ENCODE results near the gene MAS1L. TPM values are rescaled to one million over a fixed set of nuclear protein-coding genes. Genes with fewer than 3 reads are reported as not detected.

Gene MAS1L
- total RNA-seq, 1 donor from 2014 or later: not detected

Other genes starting within 250 kb of the MAS1L start
- gene OR14J1, start 186.3 kb downstream of the MAS1L start, total RNA-seq: not detected in 2 replicates
- not detected in 2 replicates for gene OR5V1, start 119.1 kb downstream of the MAS1L start, total RNA-seq
- not detected in 2 replicates for gene OR12D3, start 112.7 kb downstream of the MAS1L start, total RNA-seq
- gene OR12D2, start 92.3 kb downstream of the MAS1L start, total RNA-seq: not detected in 2 replicates
- not detected in 2 replicates for gene OR12D1, start 73.0 kb downstream of the MAS1L start, total RNA-seq
- not detected in 2 replicates for gene OR10C1, start 48.6 kb downstream of the MAS1L start, total RNA-seq
- not detected in 2 replicates for gene OR11A1, start 30.9 kb downstream of the MAS1L start, total RNA-seq
- not detected in 2 replicates for gene OR2H1, start 30.8 kb downstream of the MAS1L start, total RNA-seq
- 29.2 and 39.0 TPM in 2 replicates for gene UBD, start 71.8 kb upstream of the MAS1L start, total RNA-seq
- not detected in 2 replicates for gene OR2H2, start 97.2 kb upstream of the MAS1L start, total RNA-seq
- gene GABBR1, start 145.2 kb upstream of the MAS1L start, total RNA-seq: 1.7 and 4.0 TPM in 2 replicates
- gene MOG, start 169.1 kb upstream of the MAS1L start, total RNA-seq: not detected in 2 replicates
- 1.4 TPM in 1 of 2 replicates, not detected in the other for gene ZFP57, start 193.2 kb upstream of the MAS1L start, total RNA-seq
- gene HLA-F, start 235.5 kb upstream of the MAS1L start, total RNA-seq: 7.4 and 10.5 TPM in 2 replicates

Data from lung microvascular endothelial cell (primary cell).